K562 (cell line): ENCODE data around the gene HLA-B. TPM values are rescaled to one million over a fixed set of nuclear protein-coding genes. Genes with fewer than 3 reads are reported as not detected.

Experiments
- ATAC-seq: fragments of 200-7000 bp; cut with Tn5 transposase; 3 replicates; pipeline ENCODE4 v1.9.1; 2020; ENCODE audit warnings: moderate library complexity
- BruUV-seq: library from RNA; stranded (reverse); fragments of 400-500 nt; replicated peaks from 2 replicates; lab custom pipeline; 2021; lab: Mats Ljungman, UMichigan
- CTCF ChIA-PET: fragments of 300-600 bp; formaldehyde crosslinking; extraction: SDS; loops from one replicate; lab custom pipeline; 2021; ENCODE audit warnings: low intra/inter-chr PET ratio; lab: Yijun Ruan, JAX
- POLR2A ChIA-PET: fragments of 300-600, 350-650 bp; sonication (Branson Sonifier 250); formaldehyde crosslinking; extraction: SDS; loops from one replicate; lab custom pipeline; 2021; ENCODE audit warnings: antibody characterized with exemption, inconsistent platforms; lab: Yijun Ruan, JAX
- DNase-seq, 4 experiments: peaks; one replicate each; pipeline versions ENCODE4 v3.0.0 to v3.0.0-alpha.2; 2011 to 2018; ENCODE audit warnings: low spot score in 3 of 4, mixed read lengths in 3 of 4; ENCODE audit errors: extremely low read depth in 1 of 4
- FAIRE-seq: peaks from 2 replicates; lab custom pipeline; 2011; peaks lifted over from hg19 to GRCh38; lab: Jason Lieb, UNC
- H2AFZ ChIP-seq: 2 replicates; pipeline ENCODE4 v1.6.0; 2011; ENCODE audit warnings: low read depth, low read length, control low read depth, inconsistent platforms
- H3K27ac ChIP-seq: fragments of 200-600 bp; 3 replicates; pipeline ENCODE4 v1.8.0; 2011; ENCODE audit warnings: low read depth, mild to moderate bottlenecking, control low read depth, inconsistent platforms, low read length, moderate library complexity, mixed read lengths; ENCODE audit errors: extremely low read depth
- H3K27me3 ChIP-seq, 2 experiments: fragments of 300-600 bp in 1 of 2; 2 replicates in 1 of 2; 3 replicates in 1 of 2; pipeline versions ENCODE4 v1.6.0 to v1.8.0; 2011; ENCODE audit warnings: inconsistent platforms in 2 of 2, low read length in 2 of 2, mild to moderate bottlenecking in 1 of 2, mixed read lengths in 1 of 2, moderate library complexity in 1 of 2; ENCODE audit not compliant: control insufficient read depth in 2 of 2, insufficient read depth in 2 of 2
- H3K36me3 ChIP-seq: fragments of 300-600 bp; 3 replicates; pipeline ENCODE4 v1.8.0; 2011; ENCODE audit warnings: mild to moderate bottlenecking, low read length, inconsistent platforms; ENCODE audit not compliant: control insufficient read depth, insufficient read depth
- H3K4me1 ChIP-seq, 2 experiments: fragments of 200-600 bp in 1 of 2; replicated peaks in 1 of 2; 2 replicates in 1 of 2; 3 replicates in 1 of 2; pipeline versions ENCODE4 v1.5.1 to v1.8.0; 2011; ENCODE audit warnings: inconsistent platforms in 2 of 2, low read length in 2 of 2, mild to moderate bottlenecking in 1 of 2, mixed read lengths in 1 of 2, moderate library complexity in 1 of 2; ENCODE audit not compliant: control insufficient read depth in 2 of 2, insufficient read depth in 2 of 2
- H3K4me2 ChIP-seq: 2 replicates; pipeline ENCODE4 v1.6.1; 2011; ENCODE audit warnings: low read length, control low read depth, inconsistent platforms, mixed read lengths; ENCODE audit not compliant: insufficient read depth
- H3K4me3 ChIP-seq: fragments of 200-600 bp; sonication (generic), shearing (Covaris generic); 2 replicates; pipeline ENCODE4 v1.5.1; 2016; ENCODE audit warnings: control low read depth, inconsistent platforms
- H3K79me2 ChIP-seq: fragments of 200-600 bp; 3 replicates; pipeline ENCODE4 v1.8.0; 2011; ENCODE audit warnings: low read length, inconsistent platforms; ENCODE audit not compliant: control insufficient read depth, insufficient read depth
- H3K9ac ChIP-seq, 2 experiments: 2 replicates each; pipeline versions ENCODE4 v1.6.0 to v1.6.1; 2011; ENCODE audit warnings: low read depth in 2 of 2, low read length in 2 of 2, control low read depth in 1 of 2, inconsistent platforms in 1 of 2, mild to moderate bottlenecking in 1 of 2, mixed read lengths in 1 of 2; ENCODE audit not compliant: insufficient read depth in 1 of 2
- H3K9me1 ChIP-seq: one replicate; pipeline ENCODE4 v1.6.0; 2011; ENCODE audit warnings: inconsistent platforms, mild to moderate bottlenecking, low read length, moderate library complexity; ENCODE audit not compliant: control insufficient read depth, insufficient read depth
- H3K9me3 ChIP-seq: replicated peaks from 2 replicates; pipeline ENCODE4 v1.5.1; 2011; ENCODE audit warnings: low read depth, low read length, inconsistent platforms; ENCODE audit not compliant: control insufficient read depth, insufficient read depth
- H4K20me1 ChIP-seq: replicated peaks from 2 replicates; pipeline ENCODE4 v1.6.1; 2011; ENCODE audit warnings: low read length, inconsistent platforms, mixed read lengths; ENCODE audit not compliant: control insufficient read depth, insufficient read depth
- ATF2 ChIP-seq: sonication (generic); formaldehyde crosslinking; IDR thresholded peaks from 2 replicates; pipeline ENCODE4 v1.8.1; 2022; ENCODE audit warnings: missing genetic modification reagents
- CBFB ChIP-seq: sonication (generic); formaldehyde crosslinking; IDR thresholded peaks from 2 replicates; pipeline ENCODE4 v1.4.0; 2020; ENCODE audit warnings: mild to moderate bottlenecking, missing genetic modification reagents
- CXXC5 ChIP-seq: fragments of 250-450 bp; sonication (Bioruptor Pico); IDR thresholded peaks from 2 replicates; pipeline ENCODE4 v1.8.0; 2022; ENCODE audit warnings: inconsistent platforms, mild to moderate bottlenecking, moderate library complexity
- HSF4 ChIP-seq: fragments of 250-450 bp; sonication (Bioruptor Pico); IDR thresholded peaks from 2 replicates; pipeline ENCODE4 v2.1.2; 2022; ENCODE audit warnings: mild to moderate bottlenecking, moderate library complexity, borderline replicate concordance
- JUNB ChIP-seq: fragments of 450-650 bp; formaldehyde crosslinking; conservative IDR thresholded peaks from 2 replicates; pipeline ENCODE4 v1.4.0; 2020; ENCODE audit warnings: mild to moderate bottlenecking
- KDM4B ChIP-seq, 2 experiments: fragments of 450-650 bp in 1 of 2; sonication (generic) in 1 of 2; IDR thresholded peaks; 2 replicates each; pipeline ENCODE4 v1.6.1; 2016 to 2017; ENCODE audit warnings: borderline replicate concordance in 2 of 2, antibody characterized with exemption in 1 of 2, low read depth in 1 of 2, mild to moderate bottlenecking in 1 of 2
- KHSRP ChIP-seq: fragments of 450-650 bp; IDR thresholded peaks from 2 replicates; pipeline ENCODE4 v1.6.1; 2017
- POLR3A ChIP-seq: IDR thresholded peaks from 2 replicates; pipeline ENCODE4 v1.6.1; 2011; ENCODE audit warnings: borderline replicate concordance, mild to moderate bottlenecking, moderate library complexity; ENCODE audit not compliant: insufficient read length, insufficient read depth; ENCODE audit errors: extremely low read depth
- RB1 ChIP-seq: fragments of 450-650 bp; IDR thresholded peaks from 2 replicates; pipeline ENCODE4 v1.6.1; 2017; ENCODE audit warnings: low read depth, mild to moderate bottlenecking
- ZNF436 ChIP-seq: fragments of 250-450, 450-650 bp; sonication (Bioruptor Pico); formaldehyde crosslinking; IDR thresholded peaks from 2 replicates; pipeline ENCODE4 v1.7.0; 2020; ENCODE audit warnings: mild to moderate bottlenecking
- ZNF655 ChIP-seq: fragments of 250-450 bp; sonication (Bioruptor Pico); IDR thresholded peaks from 2 replicates; pipeline ENCODE4 v1.5.0; 2021
- WGBS: fragments of 100-300 bp; shearing (Covaris generic); methylation state at CpG from one replicate; pipeline ENCODE4 v1.1.6; 2016; ENCODE audit warnings: low coverage, mixed read lengths; ENCODE audit not compliant: insufficient coverage; ENCODE audit errors: missing lambda C conversion rate; 5-methylcytosine and 5-hydroxymethylcytosine counted together
- in situ Hi-C: fragments of 300-500 bp; cut with MboI; formaldehyde crosslinking; loops from 4 replicates; pipeline ENCODE4 v1.15.0; 2018; ENCODE audit warnings: inconsistent platforms, mixed read lengths
- intact Hi-C: fragments of 100-400 bp; cut with micrococcal nuclease; formaldehyde crosslinking; loops from 2 replicates; pipeline ENCODE4 v1.14.2; 2022
- polyA plus RNA-seq, 8 experiments: library from polyadenylated mRNA; depleted of rRNA in 4 of 8; stranded (reverse) in 5 of 8; unstranded in 3 of 8; fragments of >200 nt; fragmentation: Nextera tagmentation in 2 of 8; fragmentation: Illumina TruSeq in 1 of 8; extraction: Ambion mirVana in 2 of 8; extraction: Trizol in 1 of 8; gene quantifications; 2 replicates each; pipeline versions ENCODE4 v1.2.1 to v1.2.3, GENCODE V29; 2011 to 2014; ENCODE audit warnings: inconsistent platforms in 1 of 8, missing spikeins in 1 of 8
- total RNA-seq, 7 experiments: library from RNA; depleted of rRNA in 6 of 7; stranded (reverse); fragments of >200 nt in 6 of 7; fragmentation: Illumina TruSeq in 2 of 7; extraction: Trizol in 2 of 7; gene quantifications; 2 replicates each; pipeline versions ENCODE4 v1.2.1 to v1.2.3, GENCODE V29; 2011 to 2021; ENCODE audit warnings: low replicate concordance in 1 of 7

The HLA-B gene
- total and polyA plus RNA-seq, 9 of the 15 experiments (the other 6 are each of a cell fraction or from before 2014, with no cell fraction given), result 0.07 to 9.7 (median 0.65) TPM; not detected in 2

- H3K4me2 ChIP-seq, result no peak overlapping the region
- POLR2A ChIA-PET, result interaction anchor here (0.7 kb wide), 1 partner anchor 11 kb away, joined by 3 read pairs; no protein-coding TSS in a partner anchor
- no peaks in the 10 kb centered on the region for H3K36me3 ChIP-seq
- H4K20me1 ChIP-seq, result no peaks in the 10 kb centered on the region
- ATAC-seq (no peak), DNase-seq (no peak), FAIRE-seq (no peak)
- H3K4me1 ChIP-seq, result no peaks in the 10 kb centered on the region
- no TSS peak for BruUV-seq
- in situ Hi-C loops, result no loop called here
- no peaks in the 10 kb centered on the region for H3K9me3 ChIP-seq
- intact Hi-C loops, result no loop called here
- H3K4me3 ChIP-seq, result no peak overlapping the region
- peaks cover 8 to 32% of the 10 kb centered on the region in 2 experiments; a peak in 4 of 5 replicates for H3K27me3 ChIP-seq
- CTCF ChIA-PET, result no interaction called here
- H3K27ac ChIP-seq, result no peak overlapping the region
- TF ChIP-seq RB1, result no peak
- no peak for TF ChIP-seq CBFB (CRISPR knock-in tag)
- TF ChIP-seq CXXC5 (CRISPR knock-in tag), result no peak
- TF ChIP-seq HSF4 (CRISPR knock-in tag), result no peak
- no peak for TF ChIP-seq JUNB (CRISPR knock-in tag)
- no peak for TF ChIP-seq KDM4B (IDR thresholded peaks at IDR 0.05; ENCODE audit: borderline replicate concordance in 2 of 2, low read depth in 1 of 2)
- no peaks in the 10 kb centered on the region for H3K79me2 ChIP-seq
- H2AFZ ChIP-seq, result no peak overlapping the region
- no peak overlapping the region for H3K9ac ChIP-seq
- H3K9me1 ChIP-seq, result no peaks in the 10 kb centered on the region
- 0% methylated on average over 2 of the region's 2 CpGs for WGBS
These were observed 39.9 kb downstream of the HLA-B start for GRCh38 chr6:31317036-31317435.

- no peak for TF ChIP-seq ZNF655 (CRISPR knock-in tag)
- no peak for TF ChIP-seq ATF2
- TF ChIP-seq POLR3A, result no peak
- no peak for TF ChIP-seq KHSRP
- TF ChIP-seq ZNF436 (CRISPR knock-in tag), result no peak
- peaks cover 17 to 42% of the 10 kb centered on the region in 2 experiments; a peak in 4 of 5 replicates for H3K27me3 ChIP-seq
- intact Hi-C loops, result no loop called here
- H3K79me2 ChIP-seq, result no peaks in the 10 kb centered on the region
- H3K36me3 ChIP-seq, result no peaks in the 10 kb centered on the region
- H3K9ac ChIP-seq, result no peak overlapping the region
- no peak for FAIRE-seq
- no peak overlapping the region for H3K4me2 ChIP-seq
- no peak for ATAC-seq
- ChIA-PET POLR2A (interaction anchor here (2.4 kb wide), 1 partner anchor 12 kb away, joined by 15 read pairs; no protein-coding TSS in a partner anchor), CTCF (no interaction called here)
- no peak overlapping the region for H3K4me3 ChIP-seq
- H3K27ac ChIP-seq, result no peak overlapping the region
- H3K9me1 ChIP-seq, result no peaks in the 10 kb centered on the region
- H2AFZ ChIP-seq, result no peak overlapping the region
- no peaks in the 10 kb centered on the region; the same call in 1 of the 2 replicates for H4K20me1 ChIP-seq
- peaks cover 8 to 15% of the 10 kb centered on the region in 2 experiments; a peak in 4 of 5 replicates for H3K4me1 ChIP-seq
- no TSS peak for BruUV-seq
- no peak for DNase-seq
- in situ Hi-C loops, result no loop called here
- H3K9me3 ChIP-seq, result no peaks in the 10 kb centered on the region
- WGBS, result 18% methylated on average over 2 of the region's 2 CpGs
These were observed 47.3 kb downstream of the HLA-B start for GRCh38 chr6:31309641-31310040.
